H1 (cell line): Measurements from ENCODE around the gene ALOX5AP.

Experiments used
- CEBPB ChIP-seq: IDR thresholded peaks from 2 replicates; pipeline ENCODE4 v1.6.1; 2012; ENCODE audit warnings: low read depth, low read length
- EP300 ChIP-seq, 2 experiments: IDR thresholded peaks; 1 replicate in 1 of 2; 2 replicates in 1 of 2; pipeline ENCODE4 v1.6.1; 2011 to 2012; ENCODE audit warnings: low read depth in 2 of 2, low read length in 2 of 2, mild to moderate bottlenecking in 2 of 2, borderline replicate concordance in 1 of 2, inconsistent platforms in 1 of 2, moderate library complexity in 1 of 2
- EZH2 ChIP-seq: fragments of 200-600 bp; sonication (generic); IDR thresholded peaks from 2 replicates; pipeline ENCODE4 v1.7.1; 2012; ENCODE audit warnings: low read depth, mild to moderate bottlenecking, moderate library complexity, low read length, inconsistent platforms; ENCODE audit not compliant: severe bottlenecking
- JUN ChIP-seq: IDR thresholded peaks from 2 replicates; pipeline ENCODE4 v1.6.1; 2011; ENCODE audit warnings: low read depth, mild to moderate bottlenecking, improper control_type of control experiment, low read length
- POLR2A ChIP-seq, 2 experiments: IDR thresholded peaks; 1 replicate in 1 of 2; 2 replicates in 1 of 2; pipeline ENCODE4 v1.6.1; 2011; ENCODE audit warnings: low read depth in 2 of 2, low read length in 2 of 2, mild to moderate bottlenecking in 2 of 2; ENCODE audit errors: control extremely low read depth in 1 of 2
- POLR2AphosphoS5 ChIP-seq: IDR thresholded peaks from 2 replicates; pipeline ENCODE4 v1.6.1; 2011; ENCODE audit warnings: low read depth, low read length
- SIX5 ChIP-seq: IDR thresholded peaks from 2 replicates; pipeline ENCODE4 v1.6.1; 2011; ENCODE audit warnings: mild to moderate bottlenecking, low read depth, low read length
- SP2 ChIP-seq: IDR thresholded peaks from 2 replicates; pipeline ENCODE4 v1.6.1; 2012; ENCODE audit warnings: mild to moderate bottlenecking, low read length, inconsistent platforms
- SUZ12 ChIP-seq: fragments of 200-600 bp; sonication (generic); IDR thresholded peaks from 2 replicates; pipeline ENCODE4 v1.6.1; 2012; ENCODE audit warnings: mild to moderate bottlenecking, inconsistent platforms, low read length, moderate library complexity, mixed read lengths
- TF ChIP-seq, protein P1 (sequence below): IDR thresholded peaks from 2 replicates; pipeline ENCODE4 v1.6.1; 2012; ENCODE audit warnings: inconsistent platforms
- TF ChIP-seq, protein P2 (sequence below): IDR thresholded peaks from 2 replicates; pipeline ENCODE4 v1.6.1; 2012; ENCODE audit warnings: inconsistent platforms
- TF ChIP-seq, protein P3 (sequence below), 3 experiments: IDR thresholded peaks; 1 replicate in 2 of 3; 2 replicates in 1 of 3; pipeline versions ENCODE4 v1.5.1 to v1.6.1; 2011; ENCODE audit warnings: low read length in 3 of 3, mild to moderate bottlenecking in 3 of 3, inconsistent platforms in 2 of 3, low read depth in 1 of 3, moderate library complexity in 1 of 3; ENCODE audit not compliant: insufficient read depth in 1 of 3; ENCODE audit errors: control extremely low read depth in 1 of 3

DNA sequence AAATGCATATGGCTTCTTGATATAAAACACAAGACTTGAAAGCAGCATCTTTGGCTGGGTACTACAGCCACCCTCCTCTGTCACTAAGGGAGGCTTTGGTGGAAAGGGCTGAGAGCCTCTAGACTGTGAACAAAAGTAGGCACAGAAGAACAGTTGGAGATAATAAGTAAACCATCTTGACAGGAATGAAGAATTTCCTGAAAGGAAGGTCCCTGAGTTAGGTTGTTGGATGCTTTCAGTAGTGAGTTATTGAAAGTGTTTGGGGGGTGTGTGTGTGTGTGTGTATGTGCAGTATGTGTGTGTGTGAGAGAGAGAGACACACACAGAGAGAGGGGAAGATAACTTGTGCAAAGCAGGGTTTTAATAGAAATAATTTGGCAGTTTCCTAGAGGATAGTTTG, 38.2 kb downstream of the ALOX5AP start:
- TF ChIP-seq POLR2A (IDR thresholded peaks at IDR 0.05; ENCODE audit: control extremely low read depth in 1 of 2, low read depth in 2 of 2, low read length in 2 of 2), result no peak
- TF ChIP-seq, protein P1, sequence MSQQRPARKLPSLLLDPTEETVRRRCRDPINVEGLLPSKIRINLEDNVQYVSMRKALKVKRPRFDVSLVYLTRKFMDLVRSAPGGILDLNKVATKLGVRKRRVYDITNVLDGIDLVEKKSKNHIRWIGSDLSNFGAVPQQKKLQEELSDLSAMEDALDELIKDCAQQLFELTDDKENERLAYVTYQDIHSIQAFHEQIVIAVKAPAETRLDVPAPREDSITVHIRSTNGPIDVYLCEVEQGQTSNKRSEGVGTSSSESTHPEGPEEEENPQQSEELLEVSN, result no peak
- no peak for TF ChIP-seq POLR2AphosphoS5
- TF ChIP-seq, protein P2, sequence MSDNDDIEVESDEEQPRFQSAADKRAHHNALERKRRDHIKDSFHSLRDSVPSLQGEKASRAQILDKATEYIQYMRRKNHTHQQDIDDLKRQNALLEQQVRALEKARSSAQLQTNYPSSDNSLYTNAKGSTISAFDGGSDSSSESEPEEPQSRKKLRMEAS, result no peak
- TF ChIP-seq SUZ12, result no peak
- TF ChIP-seq EZH2, result no peak
- TF ChIP-seq, protein P3, sequence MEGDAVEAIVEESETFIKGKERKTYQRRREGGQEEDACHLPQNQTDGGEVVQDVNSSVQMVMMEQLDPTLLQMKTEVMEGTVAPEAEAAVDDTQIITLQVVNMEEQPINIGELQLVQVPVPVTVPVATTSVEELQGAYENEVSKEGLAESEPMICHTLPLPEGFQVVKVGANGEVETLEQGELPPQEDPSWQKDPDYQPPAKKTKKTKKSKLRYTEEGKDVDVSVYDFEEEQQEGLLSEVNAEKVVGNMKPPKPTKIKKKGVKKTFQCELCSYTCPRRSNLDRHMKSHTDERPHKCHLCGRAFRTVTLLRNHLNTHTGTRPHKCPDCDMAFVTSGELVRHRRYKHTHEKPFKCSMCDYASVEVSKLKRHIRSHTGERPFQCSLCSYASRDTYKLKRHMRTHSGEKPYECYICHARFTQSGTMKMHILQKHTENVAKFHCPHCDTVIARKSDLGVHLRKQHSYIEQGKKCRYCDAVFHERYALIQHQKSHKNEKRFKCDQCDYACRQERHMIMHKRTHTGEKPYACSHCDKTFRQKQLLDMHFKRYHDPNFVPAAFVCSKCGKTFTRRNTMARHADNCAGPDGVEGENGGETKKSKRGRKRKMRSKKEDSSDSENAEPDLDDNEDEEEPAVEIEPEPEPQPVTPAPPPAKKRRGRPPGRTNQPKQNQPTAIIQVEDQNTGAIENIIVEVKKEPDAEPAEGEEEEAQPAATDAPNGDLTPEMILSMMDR (IDR thresholded peaks at IDR 0.05; ENCODE audit: control extremely low read depth in 1 of 3, insufficient read depth in 1 of 3, low read depth in 1 of 3, low read length in 3 of 3), result no peak
- no peak for TF ChIP-seq JUN
- TF ChIP-seq EP300 (IDR thresholded peaks at IDR 0.05; ENCODE audit: borderline replicate concordance in 1 of 2, low read depth in 2 of 2, low read length in 2 of 2), result no peak
- no peak for TF ChIP-seq SP2
- no peak for TF ChIP-seq CEBPB
- TF ChIP-seq SIX5, result no peak
